Keratinocyte (primary cell): ENCODE measurements around the gene QSOX2.

Source experiments
- CTCF ChIP-seq, 3 experiments: IDR thresholded peaks in 1 of 3; conservative IDR thresholded peaks in 1 of 3; optimal IDR thresholded peaks in 1 of 3; 2 replicates in 2 of 3; 3 replicates in 1 of 3; pipeline versions ENCODE3 to v1.5.1; 2011; ENCODE audit warnings: low read length in 3 of 3, mild to moderate bottlenecking in 3 of 3, moderate library complexity in 2 of 3, control low read depth in 1 of 3, inconsistent platforms in 1 of 3; ENCODE audit not compliant: insufficient read depth in 2 of 3; ENCODE audit errors: extremely low read depth in 1 of 3
- EZH2 ChIP-seq: IDR thresholded peaks from one replicate; pipeline ENCODE4 v1.6.1; 2012; ENCODE audit warnings: inconsistent platforms, mild to moderate bottlenecking, low read length, moderate library complexity

- TF ChIP-seq CTCF (optimal IDR thresholded peaks at IDR 0.05 in 1 of 3, IDR thresholded peaks at IDR 0.05 in 1 of 3, conservative IDR thresholded peaks at IDR 0.05 in 1 of 3; ENCODE audit: extremely low read depth in 1 of 3, insufficient read depth in 2 of 3, low read length in 3 of 3) (no peak), EZH2 (no peak)
Measured at GRCh38 chr9:136222166-136222905, 23.3 kb downstream of the QSOX2 start.
